GM19467 (cell line): ENCODE results near the gene EFR3B.
"Not testable (repeated sequence)": the region's sequence is repeated elsewhere in the genome, so short reads cannot be mapped to it uniquely, and the experiment has no call there.

Source experiments
- ATAC-seq: cut with Tn5 transposase; IDR thresholded peaks from one replicate; pipeline ENCODE4 v1.9.1; 2021; ENCODE audit warnings: mild to moderate bottlenecking, moderate library complexity; ENCODE audit not compliant: unreplicated experiment

EFR3B gene

DNA sequence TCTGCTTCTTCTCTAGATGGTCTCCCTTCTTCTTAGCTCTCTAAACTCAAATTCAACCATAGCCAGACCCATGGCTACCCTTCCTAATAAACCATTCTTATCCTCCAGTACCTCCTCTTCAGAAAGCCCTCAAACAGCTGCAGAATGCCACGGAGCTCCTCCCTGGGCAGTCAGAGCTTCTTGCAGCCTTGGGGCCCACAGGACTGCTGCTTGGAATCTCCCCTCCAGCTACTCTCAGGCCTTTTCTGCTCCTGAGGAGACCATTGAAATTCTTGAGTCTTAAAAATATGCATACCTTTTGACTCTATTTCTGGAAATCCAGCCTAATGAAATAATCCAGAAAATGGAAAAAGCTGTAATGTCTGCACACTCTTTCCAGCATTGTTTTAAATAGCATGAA lies 30.7 kb downstream of the EFR3B start:
- no peak for ATAC-seq

DNA sequence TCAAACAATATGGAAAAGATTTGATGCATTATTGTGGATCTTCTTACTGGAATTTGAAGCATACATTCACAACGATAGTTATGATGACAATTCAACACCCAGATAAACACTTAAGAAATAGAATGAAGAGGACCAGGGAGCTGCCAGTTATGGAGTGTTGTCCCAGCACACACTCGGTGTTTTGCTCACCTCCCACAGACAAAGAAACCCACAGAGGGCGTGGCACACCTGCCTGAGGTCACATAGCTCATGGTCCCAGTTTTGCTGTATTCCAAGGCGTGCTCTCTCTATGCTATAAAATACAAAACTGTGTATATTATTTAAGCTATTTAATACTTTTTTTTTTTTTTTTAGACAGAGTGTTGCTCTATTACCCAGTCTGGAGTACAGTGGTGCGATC lies 31.1 kb downstream of the EFR3B start:
- no peak for ATAC-seq

DNA sequence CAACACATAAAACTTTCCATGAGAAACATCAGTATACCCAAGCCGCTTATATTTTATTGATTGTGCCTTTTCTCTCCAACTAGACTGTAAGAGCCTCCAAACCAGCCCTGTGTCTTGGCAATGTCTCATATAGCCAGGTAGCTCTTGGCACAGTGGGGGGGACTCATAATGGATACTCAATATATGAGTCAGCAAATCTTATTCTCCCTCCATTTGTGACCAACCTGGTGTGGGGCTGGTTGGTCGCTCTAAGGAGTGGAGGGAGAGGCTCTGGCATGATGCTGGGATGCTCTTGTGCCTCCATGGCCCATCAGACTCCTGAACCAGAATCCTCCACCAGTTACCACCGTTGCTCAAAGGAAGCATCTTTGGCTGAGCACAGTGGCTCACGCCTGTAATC lies 32.0 kb downstream of the EFR3B start:
- ATAC-seq, result no peak

DNA sequence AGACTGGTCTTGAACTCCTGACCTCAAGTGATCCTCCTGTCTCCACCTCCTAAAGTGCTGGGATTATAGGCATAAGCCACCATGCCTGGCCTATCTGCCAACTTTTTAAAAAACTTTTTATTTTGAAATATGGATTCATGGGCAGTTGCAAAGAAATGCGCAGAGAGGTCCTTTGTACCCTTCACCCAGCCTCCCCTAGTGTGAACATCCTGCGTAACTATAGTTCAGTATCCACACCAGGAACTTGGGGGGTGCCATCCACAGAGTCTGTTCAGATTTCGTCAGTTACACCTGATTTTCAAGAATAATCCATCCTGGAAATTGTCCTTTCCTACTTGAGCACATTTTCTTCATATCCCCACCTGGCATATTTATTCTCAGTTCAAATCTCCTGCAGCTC lies 33.0 kb downstream of the EFR3B start:
- no peak for ATAC-seq

DNA sequence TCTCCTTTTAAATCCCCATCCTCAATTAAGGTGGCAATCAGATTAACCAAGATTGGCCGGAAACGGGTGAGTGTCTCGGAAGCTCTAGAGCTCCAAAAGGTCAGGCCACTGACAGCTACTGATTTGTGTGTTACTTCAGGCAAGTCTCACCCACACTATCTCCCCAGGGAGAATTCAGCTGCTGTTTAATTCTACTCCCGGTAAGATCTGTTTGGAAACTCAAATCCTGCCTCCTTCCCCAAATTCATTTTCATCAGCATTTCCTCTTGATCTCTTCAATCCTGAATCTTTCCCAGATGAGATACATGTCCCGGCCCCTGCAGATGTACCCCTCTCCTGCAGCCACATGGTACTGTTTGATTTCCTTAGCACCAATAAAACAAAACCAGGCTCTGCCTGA lies 34.9 kb downstream of the EFR3B start:
- ATAC-seq, result no peak

DNA sequence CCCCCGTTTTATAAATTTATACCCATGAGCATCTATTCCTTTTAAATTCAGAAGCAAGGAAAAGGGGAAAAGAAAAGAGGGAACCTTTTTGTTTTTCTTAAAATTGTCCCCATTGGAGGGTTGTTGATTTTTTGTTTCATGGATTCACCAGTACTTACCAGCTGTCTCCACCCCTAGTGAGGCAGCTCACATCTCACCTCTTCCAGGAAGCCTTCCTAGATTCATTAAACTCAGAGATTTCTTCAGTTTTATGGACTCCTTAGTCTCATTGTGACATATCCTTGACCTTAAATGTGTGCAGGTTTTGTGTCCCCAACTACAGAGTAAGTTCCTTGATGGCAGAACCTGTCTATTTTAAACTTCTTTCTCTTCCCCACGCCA lies 35.9 kb downstream of the EFR3B start:
- no peak for ATAC-seq

DNA sequence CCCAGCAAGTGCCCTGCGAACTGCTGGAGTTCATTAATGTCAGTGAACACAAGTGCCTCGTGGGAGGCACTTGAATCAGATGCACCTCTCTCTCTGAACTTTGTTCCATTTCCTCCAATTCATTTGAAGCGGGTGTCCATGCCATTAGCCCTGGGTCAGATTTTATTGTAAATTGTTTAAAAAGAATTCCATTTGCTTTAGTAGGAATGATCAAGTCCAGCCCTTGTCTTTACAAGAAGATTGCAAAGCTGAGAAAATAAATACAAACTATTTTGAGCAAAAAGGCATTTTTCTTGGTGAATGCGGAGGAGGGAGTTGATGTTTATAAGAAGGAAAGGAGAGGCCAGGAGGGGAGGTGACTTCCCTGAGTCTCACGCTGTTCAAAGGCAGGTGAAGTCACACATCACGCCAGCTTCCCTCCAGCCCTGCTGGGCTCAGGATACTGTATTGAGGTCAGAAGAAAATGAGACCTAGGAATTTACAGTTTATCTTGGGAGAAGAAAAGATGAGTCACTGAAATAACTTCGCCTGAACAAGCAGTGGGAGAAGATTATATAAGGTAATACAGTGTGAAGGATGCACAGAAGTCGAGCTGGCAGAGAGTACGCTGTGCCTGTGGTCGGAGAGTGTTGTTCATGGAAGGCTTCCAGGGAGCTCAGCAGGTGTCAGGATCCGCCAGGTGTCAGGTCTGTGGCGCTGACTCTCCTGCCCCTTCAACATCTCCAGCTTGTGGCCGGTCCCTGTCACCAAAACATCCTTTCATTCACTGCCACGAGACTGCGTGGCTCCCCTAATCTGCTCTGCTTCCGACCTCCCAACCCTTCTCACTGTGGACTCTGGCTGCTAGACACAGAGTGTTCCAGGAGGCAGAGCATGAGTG lies 36.5 kb downstream of the EFR3B start:
- ATAC-seq, result no peak

DNA sequence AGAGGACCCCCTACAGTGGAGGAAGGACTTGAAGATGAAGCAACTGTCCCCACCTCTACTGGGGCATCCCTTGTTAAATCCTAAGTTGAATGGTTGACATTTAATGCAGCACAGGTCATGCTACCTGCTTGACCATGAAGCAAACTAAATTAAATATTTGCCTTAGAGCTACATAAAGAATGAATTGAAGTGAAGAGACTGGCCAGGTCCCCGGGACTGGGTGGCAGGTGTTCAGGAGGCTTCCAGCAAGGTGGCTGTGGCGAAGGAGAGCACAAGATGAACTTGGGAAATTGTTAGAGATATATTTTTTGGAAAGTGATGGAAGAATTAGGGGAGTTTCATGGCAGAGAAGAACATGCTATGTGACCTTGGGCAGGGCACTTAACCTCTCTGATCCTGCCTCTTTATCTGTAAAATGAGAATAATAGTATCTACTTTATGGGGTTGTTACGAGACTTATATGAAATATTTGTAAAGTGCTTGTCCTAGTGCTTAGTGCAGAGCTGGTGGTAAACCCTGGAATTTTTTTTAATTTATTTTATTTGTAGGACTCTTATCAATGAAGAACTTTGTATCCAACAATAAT lies 37.3 kb downstream of the EFR3B start:
- ATAC-seq, result no peak

DNA sequence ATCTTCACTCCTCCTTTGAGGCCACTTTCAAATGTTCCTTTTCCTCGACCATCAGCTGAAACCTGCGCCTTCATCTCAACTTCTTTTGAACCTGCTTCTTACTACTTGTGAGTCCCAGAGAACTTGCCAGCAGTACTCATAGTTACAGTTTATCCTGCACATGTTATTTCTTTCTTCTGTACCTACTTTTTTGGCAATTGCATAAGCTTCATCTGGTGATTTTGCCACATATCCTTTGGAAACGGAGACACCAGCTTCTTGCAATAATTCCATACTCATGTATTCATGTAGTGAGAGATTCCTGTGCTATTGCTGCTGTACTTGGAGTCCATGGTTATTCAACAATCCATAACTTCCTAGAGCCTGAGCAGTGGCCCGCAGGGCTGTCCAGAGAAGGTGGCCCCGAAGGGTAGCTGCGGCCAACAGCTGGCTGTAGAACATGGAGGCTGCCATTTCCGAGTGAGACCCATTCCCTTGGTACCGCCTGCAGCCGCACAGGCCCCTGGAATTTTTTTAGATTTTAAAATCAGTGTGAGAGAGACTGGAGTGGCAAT lies 39.4 kb downstream of the EFR3B start:
- no peak for ATAC-seq

DNA sequence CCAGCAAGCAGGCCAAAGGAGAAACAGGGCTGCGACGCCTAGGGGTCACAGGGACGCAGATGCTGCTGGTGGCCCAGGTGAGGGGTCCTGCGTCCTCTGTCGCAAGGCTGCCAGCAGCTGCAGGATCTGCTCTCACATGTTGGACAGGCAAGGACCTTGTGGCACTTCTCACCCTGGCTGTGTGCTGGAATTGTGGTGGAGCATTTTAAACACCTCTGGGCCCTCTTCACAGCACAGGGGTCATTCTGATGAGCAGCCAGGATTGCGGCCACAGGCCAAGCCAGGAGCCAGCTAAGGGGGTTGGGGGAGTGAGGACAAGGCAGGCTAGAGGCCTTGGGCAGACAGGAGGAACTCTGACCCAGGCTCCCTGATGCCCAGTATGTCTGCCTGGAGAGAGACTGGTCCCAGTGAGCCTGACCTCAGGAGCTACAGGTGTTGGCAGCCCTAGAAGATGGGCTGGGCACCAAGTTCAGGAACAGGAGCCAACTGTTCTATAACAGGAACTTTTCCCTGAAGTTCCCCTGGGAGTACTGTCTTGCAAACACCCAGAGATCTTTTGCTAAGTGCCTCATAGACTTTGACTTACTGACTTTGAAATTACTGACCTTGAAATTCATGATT lies 40.2 kb downstream of the EFR3B start:
- no peak for ATAC-seq

DNA sequence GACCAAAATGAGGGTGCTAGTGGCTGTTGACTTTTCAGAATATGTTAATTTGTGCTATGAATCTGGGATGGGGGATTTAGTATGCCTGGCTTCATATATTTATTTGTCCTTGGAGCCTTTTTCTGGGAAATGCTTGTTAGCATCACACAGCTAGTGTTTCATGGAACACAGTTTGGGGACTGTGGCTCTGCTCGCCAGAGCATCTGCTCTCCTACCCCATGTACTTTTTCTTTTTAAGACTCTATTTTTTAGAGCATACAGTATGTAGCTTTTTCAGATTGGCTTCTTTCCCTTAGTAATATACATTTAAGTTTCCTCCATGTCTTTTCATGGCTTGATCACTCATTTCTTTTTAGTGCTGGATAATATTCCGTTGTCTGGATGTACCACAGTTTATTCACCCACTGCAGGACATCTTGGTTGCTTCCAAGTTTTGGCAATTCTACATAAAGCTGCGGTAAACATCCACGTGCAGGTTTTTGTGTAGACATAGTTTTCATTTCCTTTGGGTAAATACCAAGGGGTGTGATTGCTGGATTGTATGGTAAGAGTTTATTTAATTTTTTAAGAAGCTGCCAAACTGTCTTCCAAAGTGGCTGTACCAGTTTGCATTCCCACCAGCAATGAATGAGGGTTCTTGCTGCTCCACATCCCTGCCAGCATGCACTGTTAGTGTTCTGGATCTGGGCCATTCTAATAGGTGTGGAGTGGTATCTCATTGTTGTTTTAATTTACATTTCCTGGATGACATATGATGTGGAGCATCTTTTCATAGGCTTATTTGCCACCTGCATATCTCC lies 44.1 kb downstream of the EFR3B start:
- ATAC-seq, result no peak

DNA sequence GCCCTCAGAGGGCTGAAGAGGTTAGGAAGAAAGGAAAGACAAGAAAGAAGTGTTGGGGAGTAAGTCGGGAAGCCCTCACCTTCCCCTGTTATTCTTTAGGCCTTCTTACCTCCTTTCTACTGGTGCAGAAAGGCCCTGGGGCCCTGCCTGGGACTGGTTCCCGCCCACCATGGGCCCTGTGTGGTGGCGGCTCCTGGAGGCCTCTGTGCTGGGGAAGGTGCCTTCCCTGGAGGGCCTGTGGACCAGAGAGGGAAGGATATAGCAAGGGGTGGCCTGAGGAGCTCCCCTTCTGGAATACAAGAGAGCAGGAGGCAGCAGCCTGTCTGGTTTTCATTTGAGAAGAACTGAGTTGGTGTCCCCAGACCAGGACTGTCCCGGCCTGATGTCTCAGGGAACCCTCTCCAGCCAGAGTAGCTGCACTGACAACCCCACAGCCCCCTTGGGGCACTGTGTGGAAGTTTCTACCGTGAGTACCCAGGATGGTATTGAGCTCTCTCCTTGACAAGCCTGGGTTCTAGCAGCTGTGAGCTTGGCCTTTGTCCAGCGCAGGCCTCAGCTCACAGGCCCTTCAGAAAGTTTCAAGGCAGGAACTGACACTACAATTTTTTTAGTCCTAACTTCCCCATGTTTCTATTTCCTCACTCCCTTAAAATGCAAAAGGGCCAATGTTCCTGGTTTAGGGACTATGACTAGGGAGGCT lies 47.1 kb downstream of the EFR3B start:
- ATAC-seq, result no peak

DNA sequence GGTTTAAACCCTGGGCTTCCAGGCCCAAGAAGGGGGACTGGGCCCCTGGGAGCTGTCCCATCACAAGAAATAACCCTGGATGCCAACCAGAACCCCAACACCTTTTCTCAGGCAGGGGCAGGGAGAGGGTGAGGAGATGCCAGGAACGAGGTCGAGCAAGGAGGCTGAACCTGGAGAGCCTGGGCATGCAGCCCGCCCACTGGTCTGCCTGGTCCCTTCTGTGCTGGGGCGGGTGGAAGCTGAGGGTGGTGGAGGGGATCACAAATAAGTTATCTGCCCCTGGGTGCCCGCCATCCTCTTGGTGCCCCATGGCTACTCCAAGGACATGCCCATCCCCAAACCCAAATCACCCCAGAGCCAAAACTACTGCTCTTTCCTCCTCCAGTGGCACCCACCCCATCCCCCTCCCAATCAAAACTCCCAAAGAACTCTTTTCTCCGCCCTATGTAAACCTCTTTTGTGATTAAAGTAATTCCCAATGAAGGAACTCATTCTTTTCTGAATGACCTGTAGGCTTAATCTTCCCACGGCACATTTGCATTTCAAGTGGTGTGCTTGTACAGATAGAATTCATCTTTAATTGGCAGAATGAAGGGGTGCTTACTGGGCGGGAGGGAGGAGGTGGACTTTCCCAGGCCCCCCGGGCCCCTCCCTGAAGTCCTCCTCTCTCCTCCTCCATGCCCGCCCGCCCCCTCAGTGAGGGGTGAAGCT lies 47.9 kb downstream of the EFR3B start:
- no peak for ATAC-seq

DNA sequence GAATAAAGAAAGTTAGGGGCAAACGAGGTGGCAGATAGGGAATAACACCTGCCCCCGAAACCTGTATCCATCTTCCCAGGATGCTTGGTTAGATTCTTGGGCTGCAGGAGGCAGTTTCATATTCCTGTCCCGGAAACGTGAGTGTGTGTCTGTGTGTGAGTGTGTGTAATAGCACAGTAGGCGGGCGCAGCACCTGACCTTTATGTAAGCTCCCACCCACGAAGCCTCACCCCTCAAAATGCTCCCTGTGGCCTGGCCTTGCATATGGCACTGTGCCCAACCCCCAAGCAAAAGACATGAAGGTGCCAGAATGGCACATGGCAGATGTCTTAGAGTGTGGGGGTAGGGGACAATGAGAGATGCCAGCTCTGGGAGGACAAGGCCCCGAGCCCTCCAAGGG lies 48.9 kb downstream of the EFR3B start:
- no peak for ATAC-seq

DNA sequence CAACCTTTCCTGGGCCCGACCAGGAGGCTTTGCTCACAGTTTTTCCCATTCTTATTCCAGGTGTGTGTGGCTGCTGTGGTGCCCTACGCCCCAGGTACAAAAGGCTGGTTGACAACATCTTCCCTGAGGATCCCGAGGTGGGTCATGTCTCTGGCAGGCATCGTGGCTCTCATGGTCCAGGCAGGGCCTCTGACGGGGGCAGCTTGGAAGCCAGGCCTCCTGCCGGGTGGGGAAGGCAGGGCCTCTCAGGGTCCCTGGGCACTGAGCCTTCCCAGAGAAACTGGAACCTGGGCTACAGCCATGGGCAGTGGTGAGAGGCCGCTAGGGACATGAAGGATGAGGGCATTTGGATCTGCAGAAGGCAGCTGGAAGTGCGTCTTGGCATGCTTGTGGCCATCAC lies 49.4 kb downstream of the EFR3B start:
- ATAC-seq, result no peak

DNA sequence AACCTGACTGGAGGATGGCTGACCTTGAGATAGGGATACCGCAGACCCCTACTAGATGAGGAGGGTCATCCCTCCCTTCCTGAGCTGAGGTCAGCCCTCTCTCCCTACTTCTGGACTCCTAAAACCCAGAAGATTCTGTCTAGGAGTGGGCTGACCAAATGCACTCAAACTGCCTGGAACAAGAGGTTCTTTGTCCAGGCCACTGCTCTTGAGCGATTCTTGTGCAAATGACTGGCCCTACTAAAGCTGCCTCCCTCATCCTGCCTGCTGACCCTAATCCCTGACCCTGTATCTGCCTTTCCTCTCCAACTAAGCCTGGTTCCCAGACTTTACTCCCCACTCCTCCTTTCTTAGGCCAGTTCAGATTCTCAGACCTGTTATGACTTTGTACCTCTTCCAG lies 56.2 kb downstream of the EFR3B start:
- no peak for ATAC-seq

DNA sequence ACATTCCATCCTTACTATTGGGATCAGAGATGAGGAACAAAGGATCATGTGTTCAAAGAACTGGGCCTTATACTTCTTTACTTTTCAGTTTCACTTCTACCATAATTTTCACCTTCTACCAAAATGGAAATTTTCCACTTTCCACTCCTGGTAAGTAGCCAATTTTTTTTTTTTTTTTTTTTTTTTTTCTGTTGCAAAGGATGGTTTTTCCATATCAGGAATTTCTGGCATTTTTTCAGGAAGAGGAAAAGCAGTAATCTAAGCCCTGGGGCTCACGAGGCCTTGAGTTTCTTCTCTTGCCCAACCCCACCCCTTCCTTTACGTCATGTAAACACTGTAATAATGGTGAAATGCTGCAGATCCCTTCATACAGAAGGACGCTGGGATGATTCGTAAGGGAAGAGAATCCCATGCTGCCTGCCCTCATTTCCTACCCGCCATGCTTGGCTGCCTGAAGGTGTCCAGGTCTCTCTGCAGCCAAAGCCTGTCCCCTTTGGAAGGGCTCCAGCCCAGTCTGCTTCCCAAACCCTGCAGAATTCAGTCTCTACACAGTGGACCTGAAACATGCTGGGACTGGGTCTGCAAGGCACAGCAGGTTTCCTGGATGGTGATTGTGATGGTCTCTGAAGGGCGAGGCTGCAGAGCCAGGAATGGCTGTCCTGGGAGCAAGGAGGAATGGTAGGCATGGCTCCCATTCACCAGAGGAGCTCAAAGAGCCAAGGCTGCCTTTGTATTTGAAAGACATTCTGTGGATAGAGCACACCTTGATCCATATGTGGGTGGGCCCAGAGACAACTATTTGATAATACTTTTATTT lies 57.0 kb downstream of the EFR3B start:
- no peak for ATAC-seq

DNA sequence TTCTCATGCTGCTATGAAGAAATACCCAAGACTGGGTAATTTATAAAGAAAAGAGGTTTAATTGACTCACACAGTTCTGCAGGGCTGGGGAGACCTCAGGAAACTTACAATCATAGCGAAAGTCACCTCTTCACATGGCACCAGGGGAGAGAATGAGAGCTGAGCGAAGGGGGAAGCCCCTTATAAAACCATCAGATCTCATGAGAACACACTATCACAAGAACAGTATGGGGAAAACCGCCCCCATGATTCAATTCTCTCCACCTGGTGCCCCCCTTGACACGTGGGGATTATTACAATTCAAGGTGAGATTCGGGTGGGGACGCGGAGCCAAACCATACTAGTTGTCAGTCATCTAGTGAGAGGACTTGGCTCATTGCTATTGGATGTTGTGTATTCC lies 60.5 kb downstream of the EFR3B start:
- not testable (repeated sequence) for ATAC-seq

DNA sequence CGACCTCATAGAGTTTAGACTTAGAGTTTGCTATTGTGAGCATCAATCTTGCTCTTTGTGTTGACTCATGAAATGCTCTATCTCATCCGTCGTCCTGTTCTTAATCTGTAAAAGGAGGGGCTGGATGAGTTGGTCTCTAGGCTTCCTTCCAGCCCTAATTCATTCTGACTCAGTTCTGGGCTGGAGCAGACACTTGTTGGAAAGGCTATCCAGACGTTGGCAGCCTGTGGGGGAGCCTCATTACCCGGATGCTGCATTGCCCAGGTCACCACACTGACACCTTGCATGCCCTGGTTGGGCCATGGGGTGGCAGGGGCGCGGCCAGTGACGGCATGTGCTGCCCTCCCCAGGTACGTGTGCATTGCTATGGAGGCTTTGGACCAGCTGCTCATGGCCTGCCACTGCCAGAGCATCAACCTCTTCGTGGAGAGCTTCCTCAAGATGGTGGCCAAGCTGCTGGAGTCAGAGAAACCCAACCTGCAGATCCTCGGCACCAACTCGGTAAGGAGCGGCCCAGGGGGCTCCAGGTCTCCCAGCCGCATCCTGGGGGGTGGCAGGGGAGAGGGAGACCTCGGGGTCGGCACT lies 61.5 kb downstream of the EFR3B start:
- no peak for ATAC-seq
